Fibroblast of the aortic adventitia (primary cell): ENCODE results near the gene PDE1C. TPM values are rescaled to one million over a fixed set of nuclear protein-coding genes. Genes with fewer than 3 reads are reported as not detected.
"Not testable (repeated sequence)": the region's sequence is repeated elsewhere in the genome, so short reads cannot be mapped to it uniquely, and the experiment has no call there.

Source experiments
- DNase-seq: peaks from one replicate; pipeline ENCODE4 v3.0.0-alpha.2; 2010; ENCODE audit warnings: low read depth
- H3K4me3 ChIP-seq: 2 replicates; pipeline ENCODE4 v1.5.1; 2011; ENCODE audit warnings: low read depth, mild to moderate bottlenecking, control low read depth, low read length, moderate library complexity
- total RNA-seq: library from RNA; depleted of rRNA; stranded (reverse); fragments of >200 nt; gene quantifications from 2 replicates; pipeline ENCODE4 v1.2.3, GENCODE V29; 2012; ENCODE audit warnings: low replicate concordance
- TF ChIP-seq, protein P1 (sequence below): IDR thresholded peaks from 2 replicates; pipeline ENCODE4 v1.5.1; 2011; ENCODE audit warnings: mild to moderate bottlenecking, low read length, control low read depth, inconsistent platforms; ENCODE audit not compliant: insufficient read depth

The PDE1C gene
- total RNA-seq, 1 donor = 7.4 TPM

DNA sequence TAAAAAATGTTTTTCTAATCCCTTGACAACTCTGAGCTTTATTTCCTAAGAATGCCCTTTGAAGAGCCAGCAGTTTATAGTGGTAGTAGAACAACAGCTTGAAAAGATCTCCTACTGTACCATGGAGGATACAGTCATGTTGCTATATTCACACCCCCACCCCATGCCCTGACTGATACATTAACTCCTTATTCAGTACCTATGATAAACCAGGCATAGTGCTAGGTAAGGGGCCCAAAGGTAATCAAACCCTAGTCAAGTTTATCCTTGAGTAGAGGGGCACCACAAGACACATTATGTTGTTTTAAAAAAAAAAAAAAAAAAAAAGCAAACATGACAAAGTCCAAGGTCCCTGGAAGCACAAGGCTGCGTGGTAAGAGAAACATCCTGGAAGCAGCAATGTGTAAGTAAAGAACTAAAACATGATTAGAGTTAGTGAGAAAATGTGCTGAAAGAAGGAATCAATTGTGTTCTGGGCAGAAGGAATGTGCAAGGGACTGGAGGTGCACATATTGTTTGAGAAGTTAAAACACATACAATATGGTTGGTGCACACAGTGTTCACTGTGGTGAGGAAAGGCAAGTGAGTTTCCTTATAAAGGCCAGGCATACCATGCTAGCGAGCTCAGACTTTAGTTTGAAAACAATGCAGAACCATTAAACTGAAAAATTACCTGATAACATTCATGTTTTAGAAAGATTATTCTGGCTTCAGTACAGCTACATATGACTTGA lies 51.2 kb downstream of the PDE1C start:
- TF ChIP-seq, protein P1, sequence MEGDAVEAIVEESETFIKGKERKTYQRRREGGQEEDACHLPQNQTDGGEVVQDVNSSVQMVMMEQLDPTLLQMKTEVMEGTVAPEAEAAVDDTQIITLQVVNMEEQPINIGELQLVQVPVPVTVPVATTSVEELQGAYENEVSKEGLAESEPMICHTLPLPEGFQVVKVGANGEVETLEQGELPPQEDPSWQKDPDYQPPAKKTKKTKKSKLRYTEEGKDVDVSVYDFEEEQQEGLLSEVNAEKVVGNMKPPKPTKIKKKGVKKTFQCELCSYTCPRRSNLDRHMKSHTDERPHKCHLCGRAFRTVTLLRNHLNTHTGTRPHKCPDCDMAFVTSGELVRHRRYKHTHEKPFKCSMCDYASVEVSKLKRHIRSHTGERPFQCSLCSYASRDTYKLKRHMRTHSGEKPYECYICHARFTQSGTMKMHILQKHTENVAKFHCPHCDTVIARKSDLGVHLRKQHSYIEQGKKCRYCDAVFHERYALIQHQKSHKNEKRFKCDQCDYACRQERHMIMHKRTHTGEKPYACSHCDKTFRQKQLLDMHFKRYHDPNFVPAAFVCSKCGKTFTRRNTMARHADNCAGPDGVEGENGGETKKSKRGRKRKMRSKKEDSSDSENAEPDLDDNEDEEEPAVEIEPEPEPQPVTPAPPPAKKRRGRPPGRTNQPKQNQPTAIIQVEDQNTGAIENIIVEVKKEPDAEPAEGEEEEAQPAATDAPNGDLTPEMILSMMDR = no peak
- H3K4me3 ChIP-seq = no peak overlapping the region
- no peak for DNase-seq

DNA sequence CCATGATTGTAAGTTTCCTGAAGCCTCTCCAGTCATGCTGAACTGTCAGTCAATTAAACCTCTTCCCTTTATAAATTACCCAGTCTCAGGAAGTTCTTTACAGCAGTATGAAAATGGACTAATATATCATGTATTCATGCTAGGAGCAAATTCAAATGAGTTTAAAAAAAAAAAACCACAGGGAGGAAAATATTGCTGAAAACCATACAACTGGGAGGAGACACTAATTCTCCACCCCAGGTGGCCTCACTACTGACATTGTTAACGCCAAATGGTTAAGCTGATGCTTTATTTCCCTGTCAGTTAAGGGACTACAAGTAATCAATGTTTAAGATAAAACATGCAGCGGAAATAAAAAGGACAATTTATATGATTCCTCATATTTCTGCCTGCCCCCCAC lies 55.1 kb downstream of the PDE1C start:
- H3K4me3 ChIP-seq = no peak overlapping the region
- TF ChIP-seq, protein P1 = no peak
- DNase-seq = no peak

DNA sequence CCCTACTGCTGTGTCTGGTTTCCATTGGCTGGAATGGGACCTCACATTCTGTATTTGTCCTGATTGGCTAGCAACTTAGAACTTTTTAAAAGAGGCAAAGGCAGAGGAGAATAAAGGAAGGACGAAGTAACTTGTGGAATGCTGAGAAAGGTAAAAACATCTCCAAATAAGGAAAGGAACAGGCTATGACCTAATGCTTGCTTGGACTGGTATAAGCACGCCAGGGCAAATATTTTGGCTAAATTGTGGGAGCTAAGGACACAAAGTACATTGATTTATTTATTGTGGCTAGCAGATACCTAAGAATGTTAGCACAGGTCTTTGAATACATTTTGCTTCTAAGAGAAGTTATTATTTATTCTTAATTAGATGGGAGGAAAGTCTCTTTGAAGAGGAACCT lies 56.7 kb downstream of the PDE1C start:
- not testable (repeated sequence) for DNase-seq, H3K4me3 ChIP-seq

DNA sequence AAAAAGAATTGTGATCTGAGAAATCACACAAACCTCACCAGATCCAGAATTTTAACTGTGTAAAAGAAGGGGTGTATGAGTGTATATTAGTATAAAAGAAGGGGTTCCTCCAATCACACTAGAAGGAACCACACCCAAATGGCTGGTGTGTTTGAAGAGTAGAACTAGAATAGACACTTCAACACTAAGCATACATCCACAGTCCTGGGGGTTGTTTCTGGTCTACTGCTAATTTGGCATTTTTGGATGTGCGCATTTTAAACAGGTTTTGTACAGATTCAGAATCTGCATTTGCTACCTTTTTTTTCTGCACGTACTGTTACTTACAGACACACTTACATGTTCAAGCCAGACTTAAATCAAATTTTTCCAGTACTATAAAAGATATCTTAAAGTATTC lies 64.6 kb downstream of the PDE1C start:
- DNase-seq = no peak
- no peak overlapping the region for H3K4me3 ChIP-seq
- TF ChIP-seq, protein P1 = no peak

DNA sequence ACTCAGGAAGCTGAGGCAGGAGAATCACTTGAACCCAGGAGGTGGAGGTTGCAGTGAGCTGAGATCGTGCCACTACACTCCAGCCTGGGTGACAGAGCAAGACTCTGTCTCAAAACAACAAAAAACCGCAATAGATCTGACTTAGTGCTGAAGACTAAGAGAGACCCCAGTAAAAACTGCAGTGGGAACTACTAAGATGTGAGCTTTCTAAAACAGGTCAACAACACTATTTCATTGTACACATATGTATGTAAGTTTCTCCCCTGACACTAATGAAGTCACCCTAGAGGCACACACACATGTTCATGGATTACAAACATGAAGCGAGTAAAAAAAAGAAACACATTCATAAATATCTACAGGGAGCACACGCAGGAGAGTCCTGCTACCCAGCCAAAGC lies 68.3 kb downstream of the PDE1C start:
- TF ChIP-seq, protein P1 = no peak
- H3K4me3 ChIP-seq = no peak overlapping the region
- DNase-seq = no peak

DNA sequence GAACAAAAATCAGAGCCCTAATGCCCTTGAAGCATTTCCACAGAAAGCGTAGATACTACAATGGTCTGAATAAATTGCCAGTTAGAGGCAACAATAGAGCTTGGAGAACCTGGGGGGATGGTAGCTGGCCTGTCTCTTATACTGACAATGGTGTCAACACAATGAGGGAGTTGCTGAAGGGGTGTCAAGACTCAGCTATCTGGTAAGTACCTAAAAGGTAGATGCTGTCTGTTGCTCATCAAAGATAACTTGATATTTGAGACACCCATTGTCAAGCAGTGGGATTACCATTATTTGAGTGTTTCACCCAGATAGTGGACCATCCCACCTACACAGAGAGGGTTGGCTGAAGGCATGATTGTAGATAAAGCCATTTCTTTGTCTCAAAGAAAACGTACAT lies 72.8 kb downstream of the PDE1C start:
- DNase-seq = no peak
- TF ChIP-seq, protein P1 = no peak
- H3K4me3 ChIP-seq = no peak overlapping the region

DNA sequence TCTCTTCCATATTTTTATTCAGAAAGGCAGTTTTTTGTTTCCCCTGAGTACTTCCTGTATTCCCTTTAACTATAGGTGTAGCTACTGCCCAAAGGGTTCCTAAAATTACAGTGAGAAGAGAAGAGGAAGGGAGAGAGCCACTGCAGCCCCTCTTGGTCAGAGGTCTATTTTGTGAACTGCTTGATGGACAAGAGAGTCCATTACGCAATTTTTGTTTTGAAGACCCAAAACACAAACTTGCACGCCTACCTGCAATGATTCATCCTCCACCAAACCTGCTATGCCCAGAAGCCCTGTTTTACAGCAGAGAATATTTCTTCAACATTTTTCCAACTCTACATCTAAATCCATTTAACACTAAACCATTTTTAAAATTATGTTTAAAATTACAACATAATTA lies 75.1 kb downstream of the PDE1C start:
- H3K4me3 ChIP-seq = no peak overlapping the region
- TF ChIP-seq, protein P1 = no peak
- no peak for DNase-seq
